ENCODE measurements around the gene ANGPT4. TPM values are rescaled to one million over a fixed set of nuclear protein-coding genes. Genes with fewer than 3 reads are reported as not detected.

ANGPT4 gene
- total and polyA plus RNA-seq, 2 of the 8 experiments (the other 6 are each of a cell fraction or from before 2014, with no cell fraction given), result 0.07 to 0.33 TPM

GRCh38 chr20:919491-919916 lies 3.4 kb upstream of the ANGPT4 start:
- Histone ChIP-seq H3K4me1 (replicated peaks in 1 of 4; ENCODE audit: control insufficient read depth in 3 of 4, insufficient read depth in 4 of 4, low read length in 3 of 4) (peaks cover 0 to 16% (median 5%) of the 10 kb centered on the region in 4 experiments; a peak in 4 of 7 replicates), H3K14ac (ENCODE audit: insufficient read length) (no peak overlapping the region), H4K20me1 (replicated peaks in 1 of 2; ENCODE audit: control insufficient read depth in 1 of 2, insufficient read depth in 2 of 2, low read length in 2 of 2) (no peaks in the 10 kb centered on the region), H3K23ac (ENCODE audit: insufficient read length) (no peak overlapping the region), H2BK12ac (ENCODE audit: low read depth, low read length) (no peak overlapping the region), H3K18ac (ENCODE audit: extremely low read depth, low read length) (no peak overlapping the region), H2BK120ac (replicated peaks; ENCODE audit: low read depth, low read length) (no peak overlapping the region), H4K91ac (replicated peaks; ENCODE audit: insufficient read length, low read length) (no peak overlapping the region), H4K8ac (ENCODE audit: extremely low read depth, insufficient read depth, low read length) (no peak overlapping the region), H3K9me3 (ENCODE audit: insufficient read depth in 2 of 2, low read depth in 1 of 2, low read length in 1 of 2) (no peaks in the 10 kb centered on the region), H2BK20ac (ENCODE audit: low read length) (no peak overlapping the region), H3K79me2 (ENCODE audit: control insufficient read depth in 1 of 2, insufficient read depth in 2 of 2, low read length in 2 of 2) (no peaks in the 10 kb centered on the region), H3K9ac (replicated peaks in 1 of 4; ENCODE audit: extremely low read depth in 1 of 4, low read depth in 3 of 4, low read length in 3 of 4) (no peak overlapping the region), H3K56ac (replicated peaks; ENCODE audit: insufficient read length, low read depth, low read length) (no peak overlapping the region), H3K23me2 (ENCODE audit: low read depth, low read length) (no peaks in the 10 kb centered on the region; the same call in 1 of the 2 replicates), H3K27me3 (replicated peaks in 1 of 4; ENCODE audit: control insufficient read depth in 3 of 4, extremely low read depth in 1 of 4, insufficient read depth in 3 of 4, low read length in 3 of 4) (peaks cover 0 to 3% (median 0%) of the 10 kb centered on the region in 4 experiments; a peak in 1 of 7 replicates), H4K5ac (ENCODE audit: insufficient read length, low read depth, low read length) (no peak overlapping the region), H3K4me2 (ENCODE audit: insufficient read depth in 1 of 2, low read depth in 2 of 2, low read length in 2 of 2) (no peak overlapping the region), H3K79me1 (ENCODE audit: low read depth, low read length) (no peaks in the 10 kb centered on the region), H3K4ac (replicated peaks; ENCODE audit: insufficient read length, low read depth, low read length) (no peak overlapping the region), H3K36me3 (ENCODE audit: control insufficient read depth in 2 of 4, insufficient read depth in 4 of 4, low read length in 3 of 4) (no peaks in the 10 kb centered on the region), H2AFZ (ENCODE audit: low read length) (no peak overlapping the region), H2BK5ac (ENCODE audit: low read depth, low read length) (no peak overlapping the region), H2AK5ac (ENCODE audit: low read depth, low read length) (no peak overlapping the region), H3K4me3 (ENCODE audit: extremely low read depth in 1 of 4, insufficient read depth in 2 of 4, low read depth in 3 of 4, low read length in 4 of 4) (no peak overlapping the region), H2BK15ac (ENCODE audit: low read length) (no peak overlapping the region), H3K27ac (ENCODE audit: low read depth, low read length) (no peak overlapping the region)
- POLR2A ChIA-PET (ENCODE audit: partially characterized antibody), result interaction anchor here (1.4 kb wide), 1 partner anchor 8 kb away, joined by 3 read pairs; no protein-coding TSS in a partner anchor
- 76% methylated on average over 5 of the region's 5 CpGs; no CpG with 5 or more reads in 1 of the 2 experiments for WGBS, 2 experiments (ENCODE audit: extremely low coverage in 1 of 2, insufficient coverage in 1 of 2, insufficient read length in 1 of 2, insufficient replicate concordance in 2 of 2, low coverage in 1 of 2, low lambda C conversion rate in 2 of 2, missing lambda C conversion rate in 1 of 2)
- CTCF ChIA-PET (ENCODE audit: partially characterized antibody), result interaction anchor here (1.2 to 4.2 kb wide), 7 partner anchors 7 to 42 kb away, joined by 3 to 36 read pairs (median 4); no protein-coding TSS in a partner anchor
- FAIRE-seq (no peak), DNase-seq (ENCODE audit: low read depth in 1 of 2, low spot score in 2 of 2) (no peak)
- no peak for TF ChIP-seq SIX5 (IDR thresholded peaks at IDR 0.05; ENCODE audit: low read depth, low read length)
- no peak for TF ChIP-seq MAFK (IDR thresholded peaks at IDR 0.05; ENCODE audit: low read depth, low read length)
- TF ChIP-seq BCL11A (IDR thresholded peaks at IDR 0.05; ENCODE audit: low read depth in 2 of 2, low read length in 2 of 2), result no peak
